ENCODE measurements around the gene RRAGB. TPM values are rescaled to one million over a fixed set of nuclear protein-coding genes. Genes with fewer than 3 reads are reported as not detected.
"Not testable (repeated sequence)": the region's sequence is repeated elsewhere in the genome, so short reads cannot be mapped to it uniquely, and the experiment has no call there.

RRAGB gene
- polyA plus RNA-seq, 1 experiment, result 21.4 TPM

DNA sequence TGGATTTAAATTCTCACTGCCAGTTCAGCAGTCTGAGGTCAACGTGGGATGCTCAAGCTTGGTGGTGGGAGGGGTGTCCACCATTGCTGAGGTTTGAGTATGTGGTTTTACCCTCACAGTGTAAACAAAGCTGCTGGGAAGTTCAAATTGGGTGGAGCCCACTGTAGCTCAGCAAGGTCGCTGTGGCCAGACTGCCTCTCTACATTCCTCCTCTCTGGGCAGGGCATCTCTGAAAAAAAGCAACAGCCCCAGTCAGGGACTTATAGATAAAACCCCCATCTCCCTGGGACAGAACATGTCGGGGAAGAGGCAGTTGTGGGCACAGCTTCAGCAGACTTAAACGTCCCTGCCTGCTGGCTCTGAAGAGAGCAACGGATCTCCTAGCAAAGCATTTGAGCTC lies 14.9 kb upstream of the RRAGB start:
- ChIA-PET CTCF (no interaction called here), POLR2A (no interaction called here)
- Histone ChIP-seq H3K27me3 (ENCODE audit: control insufficient read depth, insufficient read depth, low read length) (no peaks in the 10 kb centered on the region), H3K4me3 (ENCODE audit: low read depth, low read length) (no peak overlapping the region), H3K36me3 (ENCODE audit: control insufficient read depth, insufficient read depth, low read length) (no peaks in the 10 kb centered on the region)
- no peak for DNase-seq (ENCODE audit: low read depth)
- TF ChIP-seq, protein P1, sequence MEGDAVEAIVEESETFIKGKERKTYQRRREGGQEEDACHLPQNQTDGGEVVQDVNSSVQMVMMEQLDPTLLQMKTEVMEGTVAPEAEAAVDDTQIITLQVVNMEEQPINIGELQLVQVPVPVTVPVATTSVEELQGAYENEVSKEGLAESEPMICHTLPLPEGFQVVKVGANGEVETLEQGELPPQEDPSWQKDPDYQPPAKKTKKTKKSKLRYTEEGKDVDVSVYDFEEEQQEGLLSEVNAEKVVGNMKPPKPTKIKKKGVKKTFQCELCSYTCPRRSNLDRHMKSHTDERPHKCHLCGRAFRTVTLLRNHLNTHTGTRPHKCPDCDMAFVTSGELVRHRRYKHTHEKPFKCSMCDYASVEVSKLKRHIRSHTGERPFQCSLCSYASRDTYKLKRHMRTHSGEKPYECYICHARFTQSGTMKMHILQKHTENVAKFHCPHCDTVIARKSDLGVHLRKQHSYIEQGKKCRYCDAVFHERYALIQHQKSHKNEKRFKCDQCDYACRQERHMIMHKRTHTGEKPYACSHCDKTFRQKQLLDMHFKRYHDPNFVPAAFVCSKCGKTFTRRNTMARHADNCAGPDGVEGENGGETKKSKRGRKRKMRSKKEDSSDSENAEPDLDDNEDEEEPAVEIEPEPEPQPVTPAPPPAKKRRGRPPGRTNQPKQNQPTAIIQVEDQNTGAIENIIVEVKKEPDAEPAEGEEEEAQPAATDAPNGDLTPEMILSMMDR (IDR thresholded peaks at IDR 0.05; ENCODE audit: insufficient read depth, low read depth, low read length), result no peak

DNA sequence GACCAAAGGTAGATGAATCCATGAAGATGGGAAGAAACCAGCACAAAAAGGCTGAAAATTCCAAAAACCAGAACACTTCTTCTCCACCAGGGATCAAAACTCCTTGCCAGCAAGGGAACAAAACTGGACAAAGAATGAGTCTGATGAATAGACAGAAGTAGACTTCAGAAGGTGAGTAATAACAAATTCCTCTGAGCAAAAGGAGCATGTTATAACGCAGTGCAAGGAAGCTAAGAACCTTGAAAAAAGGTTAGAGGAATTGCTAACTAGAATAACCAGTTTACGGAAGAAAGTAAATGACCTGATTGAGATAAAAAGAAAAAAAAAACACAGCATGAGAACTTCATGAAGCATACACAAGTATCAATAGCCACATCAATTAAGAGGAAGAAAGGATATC lies 14.1 kb upstream of the RRAGB start:
- DNase-seq (ENCODE audit: low read depth); H3K4me3 ChIP-seq (ENCODE audit: low read depth, low read length); POLR2A ChIA-PET; H3K36me3 ChIP-seq (ENCODE audit: control insufficient read depth, insufficient read depth, low read length); H3K27me3 ChIP-seq (ENCODE audit: control insufficient read depth, insufficient read depth, low read length); CTCF ChIA-PET: not testable (repeated sequence)

DNA sequence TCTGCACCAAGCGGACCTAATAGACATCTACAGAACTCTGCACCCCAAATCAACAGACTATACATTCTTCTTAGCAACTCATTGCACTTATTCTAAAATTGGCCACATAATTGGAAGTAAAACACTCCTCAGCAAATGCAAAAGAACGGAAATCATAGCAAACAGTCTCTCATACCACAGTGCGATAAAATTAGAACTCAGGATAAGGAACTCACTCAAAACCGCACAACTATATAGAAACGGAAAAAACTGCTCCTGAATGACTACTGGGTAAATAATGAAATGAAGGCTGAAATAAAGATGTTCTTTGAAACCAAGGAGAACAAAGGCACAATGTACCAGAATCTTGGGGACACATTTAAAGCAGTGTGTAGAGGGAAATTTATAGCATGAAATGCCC lies 12.5 kb upstream of the RRAGB start:
- POLR2A ChIA-PET; H3K4me3 ChIP-seq (ENCODE audit: low read depth, low read length); DNase-seq (ENCODE audit: low read depth); H3K27me3 ChIP-seq (ENCODE audit: control insufficient read depth, insufficient read depth, low read length); H3K36me3 ChIP-seq (ENCODE audit: control insufficient read depth, insufficient read depth, low read length); CTCF ChIA-PET: not testable (repeated sequence)

DNA sequence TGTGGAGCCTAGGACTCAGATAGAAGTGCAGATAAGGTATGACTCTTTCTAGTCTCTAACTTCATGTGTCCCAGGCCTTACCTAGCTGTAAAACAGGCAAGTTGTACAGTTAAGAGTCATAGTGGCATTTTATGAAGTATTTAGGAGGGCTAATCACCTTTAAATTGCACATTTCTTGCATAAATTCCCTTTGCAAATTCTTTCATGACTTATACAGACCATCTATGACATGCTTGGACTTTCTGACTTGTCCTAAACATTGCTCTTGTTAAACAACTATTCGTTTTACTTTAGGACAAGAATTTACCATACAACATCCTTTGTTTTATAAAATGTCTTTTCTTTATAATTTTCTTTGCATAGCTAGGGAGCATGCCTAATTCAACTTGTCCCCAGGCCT lies 7.8 kb upstream of the RRAGB start:
- no peaks in the 10 kb centered on the region for H3K27me3 ChIP-seq (ENCODE audit: control insufficient read depth, insufficient read depth, low read length)
- TF ChIP-seq, protein P1 (IDR thresholded peaks at IDR 0.05; ENCODE audit: insufficient read depth, low read depth, low read length), result no peak
- no peak overlapping the region for H3K4me3 ChIP-seq (ENCODE audit: low read depth, low read length)
- POLR2A ChIA-PET, result no interaction called here
- no peaks in the 10 kb centered on the region for H3K36me3 ChIP-seq (ENCODE audit: control insufficient read depth, insufficient read depth, low read length)
- DNase-seq (ENCODE audit: low read depth), result no peak
- CTCF ChIA-PET, result no interaction called here

DNA sequence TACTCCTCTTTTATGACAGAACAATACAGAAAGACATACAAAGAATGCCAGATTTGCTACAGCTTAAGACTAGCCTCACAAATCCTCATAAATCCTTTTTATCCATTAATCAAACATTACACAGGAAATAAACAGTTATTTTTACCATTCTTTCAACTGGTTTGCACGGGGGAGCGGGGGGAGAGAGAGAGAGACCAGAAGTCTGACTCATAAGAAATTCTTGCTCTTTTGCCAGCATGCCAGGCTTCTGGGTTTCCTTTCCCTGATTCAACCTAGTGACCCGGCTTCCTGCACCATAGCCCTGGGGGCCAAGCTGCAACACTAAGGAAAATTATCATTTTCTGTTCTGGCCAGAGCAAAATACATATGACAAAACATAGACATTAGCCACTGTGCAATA lies 6.8 kb upstream of the RRAGB start:
- Histone ChIP-seq H3K4me3 (ENCODE audit: low read depth, low read length) (no peak overlapping the region), H3K27me3 (ENCODE audit: control insufficient read depth, insufficient read depth, low read length) (no peaks in the 10 kb centered on the region), H3K36me3 (ENCODE audit: control insufficient read depth, insufficient read depth, low read length) (no peaks in the 10 kb centered on the region)
- CTCF ChIA-PET, result no interaction called here
- POLR2A ChIA-PET, result no interaction called here
- DNase-seq (ENCODE audit: low read depth), result no peak
- TF ChIP-seq, protein P1 (IDR thresholded peaks at IDR 0.05; ENCODE audit: insufficient read depth, low read depth, low read length), result no peak

DNA sequence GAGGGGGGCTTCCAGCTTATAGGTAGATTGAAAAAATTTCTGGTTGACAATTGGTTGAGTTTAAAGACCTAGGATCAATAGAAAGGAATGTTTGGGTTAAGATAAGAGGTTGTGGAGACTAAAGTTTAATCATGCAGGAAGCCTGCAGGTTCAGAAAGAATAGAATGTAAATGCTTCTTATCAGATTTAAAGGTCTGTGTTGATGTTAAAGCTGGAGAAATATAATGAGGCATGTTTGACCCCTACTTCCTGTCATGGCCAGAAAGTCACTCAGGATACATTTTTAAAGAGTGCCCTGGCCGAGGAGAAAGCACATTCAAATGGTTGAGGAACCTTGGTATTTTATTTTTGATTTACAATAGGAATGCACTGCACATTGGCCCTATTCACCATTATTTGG lies 3.9 kb upstream of the RRAGB start:
- H3K27me3 ChIP-seq (ENCODE audit: control insufficient read depth, insufficient read depth, low read length), result no peaks in the 10 kb centered on the region
- DNase-seq (ENCODE audit: low read depth), result no peak
- ChIA-PET POLR2A (no interaction called here), CTCF (no interaction called here)
- TF ChIP-seq, protein P1 (IDR thresholded peaks at IDR 0.05; ENCODE audit: insufficient read depth, low read depth, low read length), result no peak
- H3K4me3 ChIP-seq (ENCODE audit: low read depth, low read length), result no peak overlapping the region
- no peaks in the 10 kb centered on the region for H3K36me3 ChIP-seq (ENCODE audit: control insufficient read depth, insufficient read depth, low read length)
